Diencephalon (tissue), 1 donor: ENCODE measurements around the gene CPPED1. TPM values are rescaled to one million over a fixed set of nuclear protein-coding genes. Genes with fewer than 3 reads are reported as not detected.

Source experiments
- small RNA-seq: library from RNA; depleted of rRNA; stranded (forward); fragments of <200 nt; gene quantifications from one replicate; pipeline ENCODE3, GENCODE V24; 2014
- total RNA-seq: library from RNA; depleted of rRNA; stranded (reverse); fragments of >200 nt; gene quantifications from one replicate; pipeline ENCODE4 v1.2.3, GENCODE V29; 2014

Gene CPPED1, protein sequence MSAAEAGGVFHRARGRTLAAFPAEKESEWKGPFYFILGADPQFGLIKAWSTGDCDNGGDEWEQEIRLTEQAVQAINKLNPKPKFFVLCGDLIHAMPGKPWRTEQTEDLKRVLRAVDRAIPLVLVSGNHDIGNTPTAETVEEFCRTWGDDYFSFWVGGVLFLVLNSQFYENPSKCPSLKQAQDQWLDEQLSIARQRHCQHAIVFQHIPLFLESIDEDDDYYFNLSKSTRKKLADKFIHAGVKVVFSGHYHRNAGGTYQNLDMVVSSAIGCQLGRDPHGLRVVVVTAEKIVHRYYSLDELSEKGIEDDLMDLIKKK
- 9.0 TPM for total RNA-seq

GRCh38 chr16:12803203-12804093, at the start of gene CPPED1:
Gene CPPED1, minus strand, starts transcription at chr16:12803887. Its CDS starts 111 bp downstream, at chr16:12803776.

Small RNAs within 50 kb of the gene (small RNA-seq; reads per million reads assigned to genes)
- gene MIR4718 (not detected), gene RF00443 (not detected)

Other genes with a start within 250 kb of the CPPED1 start
- gene SHISA9, start 97.7 kb upstream of the CPPED1 start, total RNA-seq = 22.4 TPM